Upper lobe of left lung (tissue), 4 donors: ENCODE results near the gene CCDC192.

Source experiments
- CTCF ChIP-seq, 6 experiments: fragments of 450-650 bp in 4 of 6; fragments of 200-600 bp in 2 of 6; sonication (generic) in 2 of 6; IDR thresholded peaks; one replicate each; pipeline ENCODE4 v1.5.1; 2016 to 2019; ENCODE audit warnings: antibody characterized with exemption in 6 of 6
- EP300 ChIP-seq, 4 donors: sonication (generic); formaldehyde crosslinking; IDR thresholded peaks; one replicate each; pipeline ENCODE4 v1.5.1; 2017; ENCODE audit warnings: antibody characterized with exemption in 4 of 4, control low read depth in 2 of 4
- POLR2A ChIP-seq, 4 donors: fragments of 450-650 bp; IDR thresholded peaks; one replicate each; pipeline ENCODE4 v1.5.1; 2016 to 2017; ENCODE audit warnings: antibody characterized with exemption in 4 of 4, mild to moderate bottlenecking in 2 of 4

DNA sequence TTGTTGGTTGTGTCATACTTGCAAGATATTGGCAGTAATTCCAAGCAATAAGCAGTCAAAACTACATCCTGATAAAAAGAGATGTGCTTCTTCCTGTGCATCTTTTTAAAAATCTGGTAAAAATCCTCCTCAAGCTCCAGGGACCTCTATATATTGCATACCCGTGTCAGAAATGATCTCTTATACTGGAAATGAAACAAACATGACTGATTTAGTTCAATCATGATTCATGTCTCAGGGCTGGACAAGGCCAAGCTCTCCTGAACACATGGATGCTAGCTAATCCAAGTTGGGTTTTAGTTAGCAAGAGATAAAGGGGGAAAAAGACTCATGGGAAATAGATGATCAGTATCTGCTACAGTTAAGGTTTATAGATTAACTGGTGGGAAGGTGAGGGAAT is 69.3 kb downstream of the CCDC192 start:
- TF ChIP-seq CTCF (IDR thresholded peaks at IDR 0.05), result no peak
- no peak for TF ChIP-seq EP300 (IDR thresholded peaks at IDR 0.05)
- no peak for TF ChIP-seq POLR2A (IDR thresholded peaks at IDR 0.05)
